ENCODE data around the gene AGTRAP. TPM values are rescaled to one million over a fixed set of nuclear protein-coding genes. Genes with fewer than 3 reads are reported as not detected.

AGTRAP gene
- total and polyA plus RNA-seq, 2 of the 8 experiments (the other 6 are each of a cell fraction or from before 2014, with no cell fraction given) = 69.7 to 192 TPM

GRCh38 chr1:11752359-11753088 is 16.6 kb downstream of the AGTRAP start:
- no peak overlapping the region for H3K9ac ChIP-seq (replicated peaks in 1 of 4; ENCODE audit: extremely low read depth in 1 of 4, low read depth in 3 of 4, low read length in 3 of 4)
- H3K79me2 ChIP-seq (ENCODE audit: control insufficient read depth in 1 of 2, insufficient read depth in 2 of 2, low read length in 2 of 2) = no peaks in the 10 kb centered on the region
- no peaks in the 10 kb centered on the region; a peak in 1 of 7 replicates for H3K27me3 ChIP-seq (replicated peaks in 1 of 4; ENCODE audit: control insufficient read depth in 3 of 4, extremely low read depth in 1 of 4, insufficient read depth in 3 of 4, low read length in 3 of 4)
- POLR2A ChIA-PET (ENCODE audit: partially characterized antibody) = interaction anchor here (0.5 to 3.6 kb wide), 16 partner anchors 9 to 297 kb away, joined by 3 to 21 read pairs (median 6); partner anchors contain the start of genes AGTRAP, FBXO6 and MAD2L2
- no peak overlapping the region for H3K4me3 ChIP-seq (ENCODE audit: extremely low read depth in 1 of 4, insufficient read depth in 2 of 4, low read depth in 3 of 4, low read length in 4 of 4)
- H3K4me2 ChIP-seq (ENCODE audit: insufficient read depth in 1 of 2, low read depth in 2 of 2, low read length in 2 of 2) = no peak overlapping the region
- no peak overlapping the region for H4K5ac ChIP-seq (ENCODE audit: insufficient read length, low read depth, low read length)
- H3K23ac ChIP-seq (ENCODE audit: insufficient read length) = no peak overlapping the region
- no peak overlapping the region for H4K8ac ChIP-seq (ENCODE audit: extremely low read depth, insufficient read depth, low read length)
- H3K23me2 ChIP-seq (ENCODE audit: low read depth, low read length) = no peaks in the 10 kb centered on the region
- no peak overlapping the region for H2BK5ac ChIP-seq (ENCODE audit: low read depth, low read length)
- no peak overlapping the region for H3K4ac ChIP-seq (replicated peaks; ENCODE audit: insufficient read length, low read depth, low read length)
- H3K18ac ChIP-seq (ENCODE audit: extremely low read depth, low read length) = no peak overlapping the region; the same call in 1 of the 2 replicates
- no peak overlapping the region for H3K27ac ChIP-seq (ENCODE audit: low read depth, low read length)
- no peaks in the 10 kb centered on the region for H3K9me3 ChIP-seq (ENCODE audit: insufficient read depth in 2 of 2, low read depth in 1 of 2, low read length in 1 of 2)
- CTCF ChIA-PET (ENCODE audit: partially characterized antibody) = interaction anchor here (0.7 to 1.8 kb wide), 4 partner anchors 10 to 129 kb away, joined by 3 to 6 read pairs (median 3); partner anchors contain the start of gene C1orf167
- WGBS, 2 experiments (ENCODE audit: extremely low coverage in 1 of 2, insufficient coverage in 1 of 2, insufficient read length in 1 of 2, insufficient replicate concordance in 2 of 2, low coverage in 1 of 2, low lambda C conversion rate in 2 of 2, missing lambda C conversion rate in 1 of 2) = 86% methylated on average over 14 of the region's 17 CpGs; no CpG with 5 or more reads in 1 of the 2 experiments
- no peak for FAIRE-seq
- H2BK15ac ChIP-seq (ENCODE audit: low read length) = no peak overlapping the region
- H3K36me3 ChIP-seq (ENCODE audit: control insufficient read depth in 2 of 4, insufficient read depth in 4 of 4, low read length in 3 of 4) = peaks cover 0 to 14% (median 9%) of the 10 kb centered on the region in 4 experiments; a peak in 5 of 8 replicates
- peaks cover 0 to 16% (median 5%) of the 10 kb centered on the region in 4 experiments; a peak in 5 of 7 replicates for H3K4me1 ChIP-seq (replicated peaks in 1 of 4; ENCODE audit: control insufficient read depth in 3 of 4, insufficient read depth in 4 of 4, low read length in 3 of 4)
- no peaks in the 10 kb centered on the region for H3K79me1 ChIP-seq (ENCODE audit: low read depth, low read length)
- no peak overlapping the region for H3K14ac ChIP-seq (ENCODE audit: insufficient read length)
- H2BK12ac ChIP-seq (ENCODE audit: low read depth, low read length) = no peak overlapping the region
- no peak overlapping the region for H2BK120ac ChIP-seq (replicated peaks; ENCODE audit: low read depth, low read length)
- H2AFZ ChIP-seq (ENCODE audit: low read length) = no peak overlapping the region
- no peak overlapping the region for H3K56ac ChIP-seq (replicated peaks; ENCODE audit: insufficient read length, low read depth, low read length)
- no peak overlapping the region for H2BK20ac ChIP-seq (ENCODE audit: low read length)
- peaks cover 0 to 6% of the 10 kb centered on the region in 2 experiments for H4K20me1 ChIP-seq (replicated peaks in 1 of 2; ENCODE audit: control insufficient read depth in 1 of 2, insufficient read depth in 2 of 2, low read length in 2 of 2)
- no peak for DNase-seq (ENCODE audit: low read depth in 1 of 2, low spot score in 2 of 2)
- H4K91ac ChIP-seq (replicated peaks; ENCODE audit: insufficient read length, low read length) = no peak overlapping the region
- H2AK5ac ChIP-seq (ENCODE audit: low read depth, low read length) = no peak overlapping the region
- TF ChIP-seq TAF1 (IDR thresholded peaks at IDR 0.05; ENCODE audit: low read depth, low read length) = no peak
- no peak for TF ChIP-seq CREB1 (IDR thresholded peaks at IDR 0.05)
- no peak for TF ChIP-seq SRF (IDR thresholded peaks at IDR 0.05; ENCODE audit: low read depth, low read length)
- TF ChIP-seq, protein P1, sequence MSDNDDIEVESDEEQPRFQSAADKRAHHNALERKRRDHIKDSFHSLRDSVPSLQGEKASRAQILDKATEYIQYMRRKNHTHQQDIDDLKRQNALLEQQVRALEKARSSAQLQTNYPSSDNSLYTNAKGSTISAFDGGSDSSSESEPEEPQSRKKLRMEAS (IDR thresholded peaks at IDR 0.05) = no peak
- no peak for TF ChIP-seq POU5F1 (IDR thresholded peaks at IDR 0.05; ENCODE audit: low read depth, low read length)
- no peak for TF ChIP-seq ZNF274 (IDR thresholded peaks at IDR 0.05; ENCODE audit: borderline replicate concordance, extremely low read depth, low read length)
- no peak for TF ChIP-seq SP1 (IDR thresholded peaks at IDR 0.05; ENCODE audit: low read depth, low read length)
- no peak for TF ChIP-seq YY1 (IDR thresholded peaks at IDR 0.05; ENCODE audit: low read depth, low read length)
- TF ChIP-seq FOSL1 (IDR thresholded peaks at IDR 0.05; ENCODE audit: insufficient read depth, low read depth, low read length) = no peak
- no peak for TF ChIP-seq BCL11A (IDR thresholded peaks at IDR 0.05; ENCODE audit: low read depth in 2 of 2, low read length in 2 of 2)
- no peak for TF ChIP-seq POLR2AphosphoS5 (IDR thresholded peaks at IDR 0.05; ENCODE audit: low read depth, low read length)
- TF ChIP-seq CTBP2 (IDR thresholded peaks at IDR 0.05; ENCODE audit: borderline replicate concordance, insufficient read depth, insufficient read length, low read length) = no peak

Measured in H1 (cell line).